Measurements from ENCODE around the gene FRY.

FRY gene

GRCh38 chr13:32086791-32087441, 55.3 kb downstream of the FRY start:
- peak; percentile 13 for DNase-seq (ENCODE audit: low read depth)

- peak; percentile 75 for DNase-seq (ENCODE audit: low read depth)
Observed at GRCh38 chr13:32087955-32088747, 56.6 kb downstream of the FRY start.

DNA sequence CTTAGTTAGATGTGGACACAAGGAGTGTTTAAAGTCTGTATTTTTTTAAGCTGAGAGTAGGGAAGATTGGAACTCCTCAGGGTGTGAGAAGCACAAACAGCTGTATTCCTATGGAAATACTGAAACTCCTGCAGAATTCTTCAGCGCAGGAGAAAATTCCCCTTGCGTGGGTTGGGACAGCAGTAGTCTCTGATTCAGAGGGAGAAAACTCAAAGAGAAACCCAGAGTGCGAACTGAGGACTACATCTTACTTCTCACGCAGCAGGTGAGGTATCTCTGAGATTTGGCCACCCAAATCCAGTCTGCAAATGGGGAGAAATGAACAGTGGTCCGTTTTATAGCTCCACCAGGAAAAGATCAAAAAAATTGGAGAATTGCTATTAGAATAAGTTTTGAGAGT, 60.9 kb downstream of the FRY start:
- DNase-seq (ENCODE audit: low read depth) = no peak

- no peak for DNase-seq (ENCODE audit: low read depth)
Observed at GRCh38 chr13:32093006-32093405, 61.4 kb downstream of the FRY start.

DNA sequence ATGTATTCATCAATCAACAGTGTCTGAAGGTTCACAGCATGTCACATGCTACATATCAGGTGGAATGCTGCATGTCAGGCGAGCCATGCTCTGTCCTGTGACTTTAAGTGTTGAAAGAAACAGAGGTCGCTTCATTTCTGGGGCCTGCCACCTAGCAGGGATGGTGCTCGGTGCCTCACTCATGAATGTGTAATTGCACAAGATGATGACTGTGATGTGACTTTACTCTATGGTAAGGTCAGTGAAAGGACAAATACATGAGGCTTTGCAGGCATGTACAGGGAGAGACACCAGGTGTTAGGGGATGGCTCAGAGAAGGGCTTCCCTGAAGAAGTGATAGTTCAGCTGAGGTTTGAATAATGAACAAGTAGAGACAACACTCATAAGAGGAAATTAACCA, 66.7 kb downstream of the FRY start:
- peak; percentile 18 for DNase-seq (ENCODE audit: low read depth)

- no peak for DNase-seq (ENCODE audit: low read depth)
Observed at GRCh38 chr13:32105653-32106313, 74.2 kb downstream of the FRY start.

DNA sequence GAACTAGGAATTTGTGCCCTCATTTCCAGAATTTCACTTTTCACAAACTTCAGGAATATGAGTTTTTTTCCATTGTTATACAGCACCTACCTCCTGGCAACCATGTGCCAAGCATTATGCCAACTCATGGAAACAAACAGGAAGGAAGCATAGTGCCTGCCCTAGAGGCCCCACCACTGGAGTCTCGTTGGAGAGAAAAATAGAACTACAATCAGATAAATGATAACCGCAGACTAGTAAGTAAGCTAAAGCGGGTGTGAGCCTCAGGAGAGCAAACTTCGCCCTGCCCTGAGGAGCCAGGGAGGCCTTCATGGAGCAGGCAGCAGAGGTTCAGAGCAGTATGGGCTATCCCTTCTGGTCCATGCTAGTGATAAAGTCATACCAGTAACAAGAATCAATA, 75.9 kb downstream of the FRY start:
- no peak for DNase-seq (ENCODE audit: low read depth)

- peak; percentile 45 for DNase-seq (ENCODE audit: low read depth)
Observed at GRCh38 chr13:32107973-32108372, 76.4 kb downstream of the FRY start.

- DNase-seq (ENCODE audit: low read depth) = no peak
Observed at GRCh38 chr13:32113532-32113931, 82.0 kb downstream of the FRY start.

- no peak for DNase-seq (ENCODE audit: low read depth)
Observed at GRCh38 chr13:32114284-32114950, 82.8 kb downstream of the FRY start.

GRCh38 chr13:32115066-32115465, 83.5 kb downstream of the FRY start:
- DNase-seq (ENCODE audit: low read depth) = no peak

GRCh38 chr13:32116210-32116609, 84.6 kb downstream of the FRY start:
- no peak for DNase-seq (ENCODE audit: low read depth)

DNA sequence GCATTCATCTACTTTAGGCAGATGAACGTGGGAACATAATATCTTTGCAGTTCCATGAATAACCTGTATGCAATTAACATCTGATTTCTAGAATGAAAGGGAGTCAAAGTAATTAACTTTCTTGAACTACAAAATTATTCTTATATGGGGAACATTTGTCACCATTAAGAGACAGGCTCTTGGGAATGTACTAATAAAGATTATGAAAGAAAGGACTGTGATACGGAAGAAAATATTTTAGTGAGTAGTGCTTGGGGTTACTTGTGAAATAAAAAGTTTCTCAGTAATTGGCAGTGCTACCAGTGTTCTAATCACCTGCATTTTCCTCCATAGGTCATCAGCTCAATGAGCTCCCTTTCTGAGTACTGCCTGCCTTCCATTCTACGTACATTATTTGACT, 85.4 kb downstream of the FRY start:
- DNase-seq (ENCODE audit: low read depth) = no peak

DNA sequence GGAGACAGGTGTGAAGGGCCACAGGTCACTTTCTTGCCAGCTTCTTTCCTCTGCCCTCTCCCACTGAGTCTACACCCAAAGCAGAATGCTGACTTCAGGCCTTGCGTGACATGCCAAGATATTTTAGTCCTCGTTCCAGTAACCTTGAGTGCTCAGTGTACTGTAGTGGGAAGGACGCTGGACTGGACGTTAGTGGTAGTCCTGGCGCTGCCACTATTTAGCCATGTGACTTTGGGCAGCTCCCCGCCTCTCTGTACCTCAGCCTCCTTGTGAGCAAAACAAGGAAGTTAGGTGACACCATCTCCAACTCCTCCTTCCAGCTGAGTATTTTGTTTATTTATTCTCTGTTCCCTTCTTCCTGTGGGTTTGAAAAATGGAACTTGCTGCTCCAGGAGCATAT, 86.1 kb downstream of the FRY start:
- no peak for DNase-seq (ENCODE audit: low read depth)

- DNase-seq (ENCODE audit: low read depth) = peak; percentile 78
Observed at GRCh38 chr13:32121316-32121715, 89.7 kb downstream of the FRY start.

GRCh38 chr13:32124743-32125142, 93.2 kb downstream of the FRY start:
- no peak for DNase-seq (ENCODE audit: low read depth)

GRCh38 chr13:32125221-32125689, 93.7 kb downstream of the FRY start:
- peak; percentile 99 for DNase-seq (ENCODE audit: low read depth)

DNA sequence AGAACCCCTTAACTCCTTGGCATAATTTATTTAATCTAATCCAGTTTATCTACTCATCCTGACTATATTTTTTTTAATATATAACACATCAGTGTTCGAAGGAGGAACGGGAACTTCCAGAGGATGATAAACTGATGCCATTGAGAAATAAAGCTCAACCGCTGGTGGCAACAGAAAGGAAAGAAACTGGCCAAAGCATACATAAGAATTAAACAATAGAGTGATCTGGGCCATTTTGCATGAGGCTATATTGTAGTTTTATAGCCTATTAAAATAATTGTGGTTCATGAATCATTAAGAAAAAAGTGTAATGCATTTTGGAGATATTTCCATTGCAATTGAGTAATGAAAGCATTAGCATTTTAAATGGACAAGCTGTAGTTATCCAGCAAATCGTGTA, 94.2 kb downstream of the FRY start:
- peak; percentile 95 for DNase-seq (ENCODE audit: low read depth)

DNA sequence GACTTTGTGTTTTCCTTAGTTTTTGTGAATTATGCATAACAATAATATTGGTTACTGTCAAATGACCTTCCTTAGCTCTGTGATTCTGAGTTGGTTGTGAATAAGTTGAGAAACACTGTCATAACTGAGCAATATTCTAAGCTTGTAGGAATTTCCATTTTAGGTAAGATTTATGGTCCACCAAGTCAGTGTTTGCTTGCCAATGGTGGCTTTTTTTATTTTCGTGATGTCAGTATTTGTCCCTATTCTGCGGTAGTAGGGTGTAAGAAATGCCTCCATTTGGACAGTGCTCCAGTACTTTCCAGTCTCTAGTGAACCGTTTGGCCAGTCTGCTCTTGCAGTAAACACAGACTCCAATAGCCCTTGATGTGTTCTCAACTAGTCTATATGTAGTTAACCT, 94.7 kb downstream of the FRY start:
- peak; percentile 88 for DNase-seq (ENCODE audit: low read depth)

DNA sequence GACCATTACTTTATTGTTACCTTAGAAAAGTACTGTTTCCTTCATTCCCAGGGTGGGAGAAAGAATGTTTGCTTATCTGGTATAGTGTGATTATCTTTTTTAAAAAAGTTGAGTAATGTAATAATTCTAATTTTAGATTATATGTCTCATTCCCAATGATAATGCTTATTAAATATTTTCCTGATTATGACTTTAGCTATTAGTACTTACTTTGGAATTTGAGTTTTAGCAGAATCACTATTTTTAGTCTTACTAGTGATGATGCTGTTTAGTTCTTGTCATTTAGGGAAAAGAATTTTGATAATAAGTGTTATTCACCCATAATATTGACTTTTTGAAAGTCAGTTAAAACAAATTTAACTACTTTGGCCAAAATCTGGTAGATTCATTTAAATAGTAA, 95.2 kb downstream of the FRY start:
- DNase-seq (ENCODE audit: low read depth) = peak; percentile 72

GRCh38 chr13:32127691-32128090, 96.1 kb downstream of the FRY start:
- no peak for DNase-seq (ENCODE audit: low read depth)

DNA sequence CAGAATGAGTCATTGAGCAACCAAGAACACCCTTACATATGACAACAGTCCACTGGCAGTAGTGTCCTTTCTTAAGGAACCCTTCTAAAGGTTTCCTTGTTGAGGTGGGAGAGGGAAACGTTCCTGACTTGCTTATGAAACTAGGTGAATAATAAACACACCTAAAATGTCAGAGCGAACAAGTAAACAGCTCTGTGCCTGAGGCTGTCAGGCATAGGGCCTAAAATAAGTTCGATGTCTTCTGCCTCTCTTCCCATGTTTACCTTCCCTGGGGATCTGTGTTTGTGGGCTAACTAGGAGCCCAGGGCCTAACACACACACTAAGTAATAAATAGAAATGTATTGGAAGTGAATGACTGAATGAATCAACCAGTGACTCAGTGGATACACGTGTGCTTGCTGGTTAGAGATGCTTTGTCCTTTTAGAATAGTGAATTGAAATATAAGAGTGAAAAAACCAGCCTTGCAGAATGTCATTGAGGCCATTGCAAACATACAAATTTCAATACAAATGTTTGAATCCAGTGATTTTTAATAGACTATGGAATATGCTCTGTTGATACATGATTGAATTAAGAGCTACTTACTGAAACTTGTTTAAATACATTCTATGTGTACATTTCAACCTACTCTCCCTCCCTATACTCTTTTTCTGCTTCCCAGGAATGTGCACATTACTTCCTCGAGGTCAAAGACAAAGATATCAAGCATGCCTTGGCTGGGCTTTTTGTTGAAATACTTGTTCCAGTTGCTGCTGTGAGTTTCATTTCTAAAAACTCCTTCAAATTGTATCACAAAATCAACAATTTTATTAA, 102.9 kb downstream of the FRY start:
- peak; percentile 42 for DNase-seq (ENCODE audit: low read depth)

Measured in EH (cell line).